ENCODE results near the gene FBXL17. TPM values are rescaled to one million over a fixed set of nuclear protein-coding genes. Genes with fewer than 3 reads are reported as not detected.

The FBXL17 gene
- total RNA-seq, 1 donor from 2014 or later = 7.0 TPM

DNA sequence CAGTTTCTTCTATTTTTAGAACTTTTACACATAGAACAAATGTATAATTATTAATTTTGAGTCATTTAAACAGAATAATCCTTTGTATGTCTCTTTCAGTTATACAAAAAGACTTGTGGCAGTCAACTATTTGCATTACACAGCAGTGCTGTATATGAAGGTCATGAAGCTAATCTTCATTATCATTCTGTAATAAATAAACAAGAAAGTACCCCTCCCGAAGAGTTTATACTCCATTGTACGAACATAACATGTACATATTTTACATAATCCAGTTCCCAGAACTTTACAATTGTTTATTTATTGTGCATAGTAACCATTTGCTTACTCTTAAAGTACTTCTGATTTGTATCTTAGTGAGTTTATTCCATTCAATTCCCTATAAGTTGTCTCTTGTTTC, 267.9 kb downstream of the FBXL17 start:
- no peak overlapping the region for H3K27ac Mint-ChIP-seq
- no peaks in the 10 kb centered on the region for H3K27me3 Mint-ChIP-seq (ENCODE audit: low read depth)
- intact Hi-C loops (cut with micrococcal nuclease) = no loop called here
- DNase-seq (ENCODE audit: low spot score) = no peak
- no peaks in the 10 kb centered on the region for H3K4me1 Mint-ChIP-seq (ENCODE audit: low read depth)
- H3K36me3 Mint-ChIP-seq (ENCODE audit: low read depth) = no peaks in the 10 kb centered on the region
- H3K9me3 Mint-ChIP-seq = no peaks in the 10 kb centered on the region
- no peak overlapping the region for H3K4me3 Mint-ChIP-seq (ENCODE audit: low read depth)

DNA sequence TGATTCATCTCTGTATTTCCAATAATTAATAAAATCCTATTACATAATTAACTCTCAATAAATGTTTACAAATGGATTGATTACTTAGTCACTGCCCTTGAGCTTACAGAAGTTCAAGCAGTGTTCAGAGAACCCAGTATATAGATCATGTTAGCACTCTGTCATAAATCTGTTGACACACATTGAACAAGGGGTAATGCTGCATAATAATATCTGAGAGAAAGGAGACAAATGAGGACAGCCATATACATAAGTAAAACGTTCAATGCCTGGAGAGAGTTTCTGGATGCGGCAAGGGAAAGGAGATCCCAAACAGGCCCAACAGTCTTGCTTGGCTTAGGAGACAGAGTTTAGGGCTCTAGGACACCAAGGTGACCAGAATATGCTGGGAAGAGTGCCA, 270.2 kb downstream of the FBXL17 start:
- intact Hi-C loops (cut with micrococcal nuclease) = no loop called here
- Mint-ChIP-seq H3K36me3 (ENCODE audit: low read depth) (no peaks in the 10 kb centered on the region), H3K27ac (no peak overlapping the region), H3K9me3 (no peaks in the 10 kb centered on the region), H3K4me3 (ENCODE audit: low read depth) (no peak overlapping the region), H3K27me3 (ENCODE audit: low read depth) (no peaks in the 10 kb centered on the region), H3K4me1 (ENCODE audit: low read depth) (no peaks in the 10 kb centered on the region)
- DNase-seq (ENCODE audit: low spot score) = no peak

DNA sequence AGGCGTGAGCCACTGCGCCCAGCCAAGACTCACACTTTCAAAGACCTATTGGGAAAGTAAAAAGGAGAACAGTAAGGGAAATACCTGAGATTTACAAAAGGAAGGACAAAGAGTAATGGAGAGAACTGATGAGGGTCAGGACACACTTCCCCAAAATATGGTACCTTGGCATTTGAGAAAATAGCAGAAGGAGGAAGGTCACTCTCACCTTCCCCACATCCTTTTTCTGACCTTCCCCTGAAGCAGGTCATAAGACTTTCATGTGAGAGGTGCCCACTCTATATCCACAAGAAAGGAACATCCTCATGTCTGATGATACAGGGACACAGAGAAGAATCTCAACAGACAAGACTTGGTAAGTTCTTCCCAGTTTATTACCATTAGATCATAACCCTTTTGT, 272.8 kb downstream of the FBXL17 start:
- intact Hi-C loops (cut with micrococcal nuclease) = no loop called here
- Mint-ChIP-seq H3K36me3 (ENCODE audit: low read depth) (no peaks in the 10 kb centered on the region), H3K27ac (no peak overlapping the region), H3K9me3 (no peaks in the 10 kb centered on the region), H3K4me1 (ENCODE audit: low read depth) (no peaks in the 10 kb centered on the region), H3K27me3 (ENCODE audit: low read depth) (no peaks in the 10 kb centered on the region), H3K4me3 (ENCODE audit: low read depth) (no peak overlapping the region)
- no peak for DNase-seq (ENCODE audit: low spot score)

DNA sequence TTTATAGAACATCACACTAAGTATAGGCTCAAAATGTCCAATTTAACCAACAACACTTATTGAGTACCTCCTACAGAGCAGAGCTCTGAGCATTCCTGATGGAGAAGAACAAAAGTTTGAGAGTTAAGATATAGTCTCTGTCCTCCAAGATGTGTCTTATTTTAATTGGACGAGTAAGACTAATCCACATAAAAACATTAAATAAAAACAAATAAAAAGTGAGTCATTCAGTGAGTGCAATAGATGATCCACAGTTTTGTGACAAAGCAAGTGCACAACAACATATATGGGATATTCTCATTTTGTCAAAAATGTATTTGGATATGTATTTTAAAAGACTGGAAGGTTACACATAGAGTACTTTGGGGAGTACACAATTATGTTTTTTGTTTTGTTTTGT, 277.4 kb downstream of the FBXL17 start:
- no peaks in the 10 kb centered on the region for H3K4me1 Mint-ChIP-seq (ENCODE audit: low read depth)
- no peak overlapping the region for H3K27ac Mint-ChIP-seq
- H3K36me3 Mint-ChIP-seq (ENCODE audit: low read depth) = no peaks in the 10 kb centered on the region

DNA sequence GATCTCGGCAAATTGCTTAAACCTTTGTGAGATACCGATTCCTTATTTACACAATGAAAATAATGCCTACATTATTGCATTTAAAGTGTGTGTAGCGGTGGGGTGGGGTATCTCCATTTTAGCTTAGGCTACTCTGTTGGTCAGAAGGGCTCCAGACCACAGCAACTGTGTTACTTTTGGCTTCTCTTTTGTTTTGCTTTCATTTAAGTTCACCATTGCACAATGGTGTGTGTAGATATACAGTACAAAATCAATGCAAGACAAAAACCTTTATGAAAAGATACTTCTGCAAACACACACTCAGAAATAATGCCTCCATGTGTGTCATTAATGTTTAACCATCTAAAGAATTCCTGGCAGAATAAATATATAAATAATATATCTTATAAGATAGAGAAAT, 279.4 kb downstream of the FBXL17 start:
- DNase-seq (ENCODE audit: low spot score) = no peak
- Mint-ChIP-seq H3K27me3 (ENCODE audit: low read depth) (no peaks in the 10 kb centered on the region), H3K36me3 (ENCODE audit: low read depth) (no peaks in the 10 kb centered on the region), H3K4me3 (ENCODE audit: low read depth) (no peak overlapping the region), H3K4me1 (ENCODE audit: low read depth) (no peaks in the 10 kb centered on the region), H3K9me3 (no peaks in the 10 kb centered on the region), H3K27ac (no peak overlapping the region)
- intact Hi-C loops (cut with micrococcal nuclease) = no loop called here

More for the DNA sequence above, 277.4 kb downstream of the FBXL17 start:
- no peak overlapping the region for H3K4me3 Mint-ChIP-seq (ENCODE audit: low read depth)
- intact Hi-C loops (cut with micrococcal nuclease) = no loop called here
- no peaks in the 10 kb centered on the region for H3K27me3 Mint-ChIP-seq (ENCODE audit: low read depth)
- DNase-seq (ENCODE audit: low spot score) = no peak
- no peaks in the 10 kb centered on the region for H3K9me3 Mint-ChIP-seq

DNA sequence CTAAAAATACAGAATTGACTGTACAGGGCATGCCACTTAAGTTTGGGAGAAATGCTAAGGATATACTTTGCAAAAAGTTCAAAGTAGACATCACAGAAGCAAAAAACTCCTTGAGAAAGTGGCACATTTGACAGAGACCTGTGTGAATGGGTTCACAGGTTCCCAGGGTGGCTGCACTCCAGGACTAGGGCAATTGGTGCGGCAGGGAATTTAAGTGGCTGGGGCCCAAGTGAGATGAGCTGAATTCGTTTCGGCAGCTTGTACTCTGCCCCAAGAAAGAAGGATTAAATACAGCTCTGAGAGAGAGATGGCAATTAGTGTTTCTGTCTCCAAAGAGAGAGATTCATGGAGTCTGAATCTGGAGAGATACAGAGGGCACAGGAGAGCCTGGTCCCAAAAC, 280.1 kb downstream of the FBXL17 start:
- Mint-ChIP-seq H3K36me3 (ENCODE audit: low read depth) (no peaks in the 10 kb centered on the region), H3K9me3 (no peaks in the 10 kb centered on the region), H3K27ac (no peak overlapping the region), H3K27me3 (ENCODE audit: low read depth) (no peaks in the 10 kb centered on the region), H3K4me3 (ENCODE audit: low read depth) (no peak overlapping the region), H3K4me1 (ENCODE audit: low read depth) (no peaks in the 10 kb centered on the region)
- intact Hi-C loops (cut with micrococcal nuclease) = no loop called here
- DNase-seq (ENCODE audit: low spot score) = no peak

DNA sequence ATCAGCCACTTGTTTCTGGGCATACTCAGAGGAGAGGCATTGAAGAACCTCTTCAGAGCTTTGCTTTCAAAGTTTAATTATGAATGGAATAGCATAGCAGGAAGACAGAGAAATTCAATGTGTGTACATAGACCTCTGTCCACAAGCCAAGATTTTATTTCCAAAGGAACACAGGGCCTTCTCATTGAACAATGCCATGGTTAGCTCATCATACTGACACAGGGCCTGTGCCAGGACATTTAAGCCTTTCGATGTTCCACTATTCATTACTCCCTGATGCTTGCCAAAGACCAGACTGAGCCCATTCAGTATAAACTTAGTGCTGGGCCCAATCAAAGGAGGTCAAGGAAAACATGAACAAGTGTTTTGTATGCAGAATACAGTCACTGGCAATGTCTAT, 280.8 kb downstream of the FBXL17 start:
- H3K4me1 Mint-ChIP-seq (ENCODE audit: low read depth) = no peaks in the 10 kb centered on the region
- H3K27me3 Mint-ChIP-seq (ENCODE audit: low read depth) = no peaks in the 10 kb centered on the region
- no peaks in the 10 kb centered on the region for H3K9me3 Mint-ChIP-seq
- no peaks in the 10 kb centered on the region for H3K36me3 Mint-ChIP-seq (ENCODE audit: low read depth)
- no peak for DNase-seq (ENCODE audit: low spot score)
- no peak overlapping the region for H3K4me3 Mint-ChIP-seq (ENCODE audit: low read depth)
- intact Hi-C loops (cut with micrococcal nuclease) = no loop called here
- no peak overlapping the region for H3K27ac Mint-ChIP-seq

DNA sequence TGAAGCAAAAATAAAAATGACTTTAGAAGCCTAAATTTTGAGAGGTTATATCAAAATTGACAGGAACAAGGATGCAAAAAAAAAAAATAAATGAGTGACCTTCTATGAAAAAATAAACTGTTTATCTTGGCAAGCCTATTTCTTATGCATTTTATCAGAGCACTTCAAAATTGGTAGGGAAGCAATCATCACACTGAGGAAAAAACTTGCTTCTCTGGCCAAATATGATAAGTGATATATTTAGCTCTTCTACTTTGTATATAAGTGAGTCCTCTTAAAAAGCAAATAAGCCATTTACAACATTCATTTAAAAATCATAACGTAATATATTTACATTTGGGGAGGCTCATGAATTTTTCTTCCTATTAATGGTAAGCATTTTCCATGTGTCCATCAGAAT, 287.1 kb downstream of the FBXL17 start:
- H3K36me3 Mint-ChIP-seq (ENCODE audit: low read depth) = peaks cover 3% of the 10 kb centered on the region
- H3K4me3 Mint-ChIP-seq (ENCODE audit: low read depth) = no peak overlapping the region
- peaks cover 3% of the 10 kb centered on the region for H3K4me1 Mint-ChIP-seq (ENCODE audit: low read depth)
- intact Hi-C loops (cut with micrococcal nuclease) = no loop called here
- no peak overlapping the region for H3K27ac Mint-ChIP-seq
- DNase-seq (ENCODE audit: low spot score) = no peak
- H3K9me3 Mint-ChIP-seq = no peaks in the 10 kb centered on the region
- no peaks in the 10 kb centered on the region for H3K27me3 Mint-ChIP-seq (ENCODE audit: low read depth)

DNA sequence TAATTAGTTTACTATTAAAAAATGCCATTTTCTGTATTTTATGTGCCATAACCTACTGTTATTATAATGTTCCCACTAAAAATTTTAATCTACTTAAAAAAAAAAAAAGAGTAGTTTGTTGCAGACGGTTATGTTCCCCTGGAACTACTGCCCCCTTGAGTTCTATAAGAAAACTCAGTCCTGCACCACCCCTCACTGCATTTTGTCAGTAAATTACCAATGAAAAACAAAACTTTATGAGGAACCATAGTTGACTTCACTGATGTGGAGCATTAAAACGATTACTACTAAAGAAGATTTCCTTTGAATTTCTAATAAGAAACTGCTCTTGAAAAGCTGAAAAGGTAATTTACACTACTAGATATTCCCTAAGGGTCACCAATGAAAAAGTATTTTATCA, 288.7 kb downstream of the FBXL17 start:
- DNase-seq (ENCODE audit: low spot score) = no peak
- no peaks in the 10 kb centered on the region for H3K9me3 Mint-ChIP-seq
- intact Hi-C loops (cut with micrococcal nuclease) = no loop called here
- no peak overlapping the region for H3K27ac Mint-ChIP-seq
- H3K27me3 Mint-ChIP-seq (ENCODE audit: low read depth) = no peaks in the 10 kb centered on the region
- peaks cover 3% of the 10 kb centered on the region for H3K36me3 Mint-ChIP-seq (ENCODE audit: low read depth)
- H3K4me3 Mint-ChIP-seq (ENCODE audit: low read depth) = no peak overlapping the region
- H3K4me1 Mint-ChIP-seq (ENCODE audit: low read depth) = peaks cover 3% of the 10 kb centered on the region

DNA sequence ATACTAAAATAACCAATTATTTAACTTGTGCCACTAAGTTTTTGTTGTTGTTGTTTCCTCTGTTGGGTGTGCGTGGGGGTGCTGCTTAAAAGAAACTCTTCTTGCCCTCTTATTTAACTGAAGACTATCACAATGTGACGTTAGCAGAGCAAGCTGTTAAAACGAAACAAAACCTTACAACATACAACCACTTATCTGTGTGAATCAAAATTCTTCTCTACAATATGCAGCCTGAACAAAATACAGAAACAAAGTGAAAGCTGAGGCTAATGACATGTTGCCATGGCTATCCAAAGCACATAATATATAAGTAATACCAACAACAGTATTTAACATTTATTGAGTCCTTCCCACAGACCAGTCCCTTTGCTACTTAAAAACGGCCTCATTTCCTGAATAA, 291.0 kb downstream of the FBXL17 start:
- intact Hi-C loops (cut with micrococcal nuclease) = no loop called here
- Mint-ChIP-seq H3K27me3 (ENCODE audit: low read depth) (no peaks in the 10 kb centered on the region), H3K9me3 (no peaks in the 10 kb centered on the region), H3K4me1 (ENCODE audit: low read depth) (peaks cover 3% of the 10 kb centered on the region), H3K36me3 (ENCODE audit: low read depth) (peaks cover 3% of the 10 kb centered on the region), H3K4me3 (ENCODE audit: low read depth) (no peak overlapping the region), H3K27ac (no peak overlapping the region)
- DNase-seq (ENCODE audit: low spot score) = no peak

DNA sequence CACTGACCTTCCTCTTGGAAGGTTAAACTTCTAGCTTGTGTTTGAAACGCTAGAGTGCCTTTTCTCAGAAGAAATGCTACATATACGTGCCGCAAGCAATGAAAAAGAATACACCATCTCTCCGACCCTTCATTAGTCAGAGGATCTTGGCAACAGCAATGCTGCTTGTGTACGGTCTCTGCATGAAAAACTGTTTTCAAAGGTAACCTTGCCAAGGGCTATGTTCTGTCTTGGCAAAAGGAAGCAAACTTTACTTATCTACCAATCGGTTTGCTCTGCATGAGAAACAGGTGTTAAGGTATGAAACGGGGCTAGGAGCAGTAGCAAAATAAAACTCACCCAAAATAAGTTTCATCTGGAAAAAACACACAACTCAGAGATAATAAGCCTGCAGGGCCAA, 297.8 kb downstream of the FBXL17 start:
- Mint-ChIP-seq H3K4me1 (ENCODE audit: low read depth) (peaks cover 6% of the 10 kb centered on the region), H3K27ac (no peak overlapping the region), H3K9me3 (no peaks in the 10 kb centered on the region), H3K36me3 (ENCODE audit: low read depth) (no peaks in the 10 kb centered on the region), H3K4me3 (ENCODE audit: low read depth) (no peak overlapping the region), H3K27me3 (ENCODE audit: low read depth) (no peaks in the 10 kb centered on the region)
- DNase-seq (ENCODE audit: low spot score) = no peak
- intact Hi-C loops (cut with micrococcal nuclease) = no loop called here

DNA sequence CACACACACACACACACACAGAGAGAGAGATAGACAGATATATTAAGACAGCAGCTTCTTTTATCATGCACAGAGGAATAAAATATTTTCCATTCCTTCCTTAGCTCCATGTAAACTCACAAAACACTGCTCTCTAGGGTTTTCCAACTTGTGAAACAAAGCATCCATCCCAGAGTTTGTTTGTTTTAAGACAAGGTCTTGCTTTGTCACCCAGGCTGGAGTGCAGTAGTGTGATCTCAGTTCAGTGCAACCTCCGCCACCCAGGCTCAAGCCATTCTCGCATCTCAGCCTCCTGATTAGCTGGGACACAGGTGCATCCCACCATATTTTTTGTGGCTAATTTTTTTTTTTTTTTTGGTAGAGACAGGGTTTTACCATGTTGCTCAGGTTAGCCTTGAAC, 298.7 kb downstream of the FBXL17 start:
- DNase-seq (ENCODE audit: low spot score) = no peak
- H3K27ac Mint-ChIP-seq = no peak overlapping the region
- H3K4me3 Mint-ChIP-seq (ENCODE audit: low read depth) = no peak overlapping the region
- no peaks in the 10 kb centered on the region for H3K9me3 Mint-ChIP-seq
- H3K4me1 Mint-ChIP-seq (ENCODE audit: low read depth) = peaks cover 6% of the 10 kb centered on the region
- H3K27me3 Mint-ChIP-seq (ENCODE audit: low read depth) = no peaks in the 10 kb centered on the region
- H3K36me3 Mint-ChIP-seq (ENCODE audit: low read depth) = no peaks in the 10 kb centered on the region
- intact Hi-C loops (cut with micrococcal nuclease) = no loop called here

DNA sequence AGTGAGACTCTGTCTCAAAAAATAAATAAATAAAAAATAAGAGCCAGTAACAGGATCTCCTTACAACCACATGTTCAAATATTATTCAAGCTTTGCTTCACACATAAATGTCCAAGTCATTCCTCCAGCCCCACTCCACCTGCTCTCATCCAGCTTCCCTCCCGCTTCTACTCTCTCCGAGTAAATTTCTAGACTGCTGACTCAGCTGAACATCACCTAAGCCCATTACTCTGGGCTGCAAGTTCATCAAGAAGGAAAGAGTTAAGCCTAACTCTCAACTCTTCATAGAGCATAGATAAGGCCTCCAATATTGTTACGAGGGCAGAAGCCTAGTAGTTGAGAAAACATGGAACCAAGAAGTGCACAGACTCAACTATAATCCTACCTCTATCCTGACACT, 300.2 kb downstream of the FBXL17 start:
- H3K27me3 Mint-ChIP-seq (ENCODE audit: low read depth) = no peaks in the 10 kb centered on the region
- DNase-seq (ENCODE audit: low spot score) = no peak
- no peaks in the 10 kb centered on the region for H3K36me3 Mint-ChIP-seq (ENCODE audit: low read depth)
- intact Hi-C loops (cut with micrococcal nuclease) = no loop called here
- no peak overlapping the region for H3K4me3 Mint-ChIP-seq (ENCODE audit: low read depth)
- H3K9me3 Mint-ChIP-seq = no peaks in the 10 kb centered on the region
- no peak overlapping the region for H3K27ac Mint-ChIP-seq
- H3K4me1 Mint-ChIP-seq (ENCODE audit: low read depth) = peaks cover 6% of the 10 kb centered on the region

DNA sequence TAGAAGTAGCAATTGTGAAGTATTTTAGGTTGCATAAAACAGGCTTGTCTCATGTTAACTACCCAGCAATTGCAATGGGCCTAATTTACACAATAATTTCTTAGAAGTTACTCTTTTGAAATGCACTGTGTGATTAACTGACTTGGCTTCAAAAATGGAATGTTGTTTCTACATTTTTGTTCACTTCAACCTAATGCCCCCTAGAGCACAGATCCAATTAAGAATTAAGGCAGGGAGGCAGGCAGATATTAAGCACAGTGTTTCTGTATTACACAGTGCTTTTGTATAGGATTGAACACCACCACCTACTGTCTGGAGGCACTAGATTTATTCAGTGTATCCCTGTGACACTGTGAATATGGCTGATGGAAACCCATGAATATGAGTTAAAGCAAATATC, 302.1 kb downstream of the FBXL17 start:
- Mint-ChIP-seq H3K36me3 (ENCODE audit: low read depth) (no peaks in the 10 kb centered on the region), H3K9me3 (no peaks in the 10 kb centered on the region), H3K27me3 (ENCODE audit: low read depth) (no peaks in the 10 kb centered on the region), H3K4me1 (ENCODE audit: low read depth) (no peaks in the 10 kb centered on the region), H3K27ac (no peak overlapping the region), H3K4me3 (ENCODE audit: low read depth) (no peak overlapping the region)
- no peak for DNase-seq (ENCODE audit: low spot score)
- intact Hi-C loops (cut with micrococcal nuclease) = no loop called here
